ENCODE data around the gene HEBP1.
"Not testable (repeated sequence)": the region's sequence is repeated elsewhere in the genome, so short reads cannot be mapped to it uniquely, and the experiment has no call there.

Gene HEBP1, protein sequence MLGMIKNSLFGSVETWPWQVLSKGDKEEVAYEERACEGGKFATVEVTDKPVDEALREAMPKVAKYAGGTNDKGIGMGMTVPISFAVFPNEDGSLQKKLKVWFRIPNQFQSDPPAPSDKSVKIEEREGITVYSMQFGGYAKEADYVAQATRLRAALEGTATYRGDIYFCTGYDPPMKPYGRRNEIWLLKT

DNA sequence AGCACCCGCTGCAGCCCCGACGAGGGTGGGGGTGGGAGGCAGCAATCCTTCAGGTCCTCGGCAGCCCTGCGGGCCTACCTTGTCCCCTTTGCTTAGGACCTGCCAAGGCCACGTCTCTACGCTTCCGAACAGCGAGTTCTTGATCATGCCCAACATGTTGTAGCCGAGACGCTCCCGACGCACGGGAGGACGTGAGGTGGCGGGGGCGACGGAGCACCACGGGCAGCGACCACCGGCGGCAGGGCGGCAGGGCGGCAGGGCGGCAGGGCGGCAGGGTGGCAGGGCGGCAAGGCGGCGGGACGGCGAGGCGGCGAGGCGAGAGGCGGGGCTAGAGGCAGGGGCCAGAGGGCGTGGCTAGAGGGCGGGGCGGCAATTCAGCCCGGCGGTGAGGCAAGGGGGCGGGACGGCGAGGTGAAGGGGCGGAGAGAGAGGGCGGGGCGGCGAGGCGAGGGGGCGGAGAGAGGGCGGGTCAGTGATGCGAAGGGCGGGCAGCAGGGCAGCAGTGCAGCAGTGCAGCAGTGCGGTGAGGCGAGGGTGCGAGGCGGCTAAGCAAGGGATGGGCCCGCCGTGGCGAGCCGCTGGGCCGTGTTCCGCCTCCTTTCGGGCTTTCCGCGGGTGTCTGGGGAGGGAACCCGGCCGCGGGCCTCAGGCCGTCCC lies at the start of gene HEBP1:
HEBP1 (minus strand) TSS at position 307 of the 657 bp plus-strand sequence; CDS start at position 156, 151 bp downstream.
- DNase-seq = peak; percentile 95

GRCh38 chr12:13049816-13050215 lies 49.8 kb upstream of the HEBP1 start:
- DNase-seq = no peak

GRCh38 chr12:13046964-13047363 lies 46.9 kb upstream of the HEBP1 start:
- DNase-seq = no peak

- no peak for DNase-seq
Measured at GRCh38 chr12:13045816-13046215, 45.8 kb upstream of the HEBP1 start.

GRCh38 chr12:13044906-13045299 lies 44.8 kb upstream of the HEBP1 start:
- DNase-seq = no peak

- DNase-seq = peak; percentile 78
Measured at GRCh38 chr12:13044002-13044905, 44.2 kb upstream of the HEBP1 start, which contains the start of gene FAM234B. Gene FAM234B, plus strand, starts transcription at chr12:13044381. Its CDS starts 23 bp downstream, at chr12:13044404.

- DNase-seq = no peak
Measured at GRCh38 chr12:13042666-13043230, 42.7 kb upstream of the HEBP1 start.

- DNase-seq = no peak
Measured at GRCh38 chr12:13041224-13041623, 41.2 kb upstream of the HEBP1 start.

- DNase-seq = no peak
Measured at GRCh38 chr12:13039328-13039956, 39.4 kb upstream of the HEBP1 start.

DNA sequence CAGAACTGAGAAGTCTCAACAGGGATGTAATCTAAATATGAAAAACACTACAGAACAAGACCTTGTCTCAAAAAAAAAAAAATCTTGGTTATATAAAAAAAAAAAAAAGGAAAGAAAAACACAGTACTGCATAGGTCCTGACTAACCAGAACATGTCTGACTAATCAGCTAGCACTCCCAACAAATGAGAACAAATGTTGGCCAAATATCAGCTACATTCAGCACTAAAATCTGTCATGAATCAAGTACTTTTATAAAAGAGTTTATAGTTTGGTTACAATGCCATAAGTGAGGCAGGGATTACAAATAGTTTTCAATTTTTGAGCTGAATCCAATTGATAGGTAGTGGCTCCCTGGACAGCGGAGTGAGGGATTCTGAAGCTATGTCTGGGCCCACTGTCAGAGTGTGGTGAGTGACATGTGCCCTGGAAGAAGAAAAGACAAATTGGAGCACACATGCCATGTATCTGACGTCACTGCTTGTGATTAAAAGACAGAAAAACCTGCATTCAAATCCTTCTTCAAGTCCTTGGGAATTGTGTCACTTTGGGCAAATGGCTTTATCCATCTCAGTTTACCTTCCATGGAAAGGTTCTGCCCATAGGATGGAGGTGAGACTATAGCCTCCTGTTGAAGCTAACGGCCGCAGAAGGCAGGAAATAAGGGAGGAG lies 38.6 kb upstream of the HEBP1 start:
- no peak for DNase-seq

- no peak for DNase-seq
Measured at GRCh38 chr12:13036881-13037280, 36.8 kb upstream of the HEBP1 start.

GRCh38 chr12:13035335-13035734 lies 35.3 kb upstream of the HEBP1 start:
- not testable (repeated sequence) for DNase-seq

DNA sequence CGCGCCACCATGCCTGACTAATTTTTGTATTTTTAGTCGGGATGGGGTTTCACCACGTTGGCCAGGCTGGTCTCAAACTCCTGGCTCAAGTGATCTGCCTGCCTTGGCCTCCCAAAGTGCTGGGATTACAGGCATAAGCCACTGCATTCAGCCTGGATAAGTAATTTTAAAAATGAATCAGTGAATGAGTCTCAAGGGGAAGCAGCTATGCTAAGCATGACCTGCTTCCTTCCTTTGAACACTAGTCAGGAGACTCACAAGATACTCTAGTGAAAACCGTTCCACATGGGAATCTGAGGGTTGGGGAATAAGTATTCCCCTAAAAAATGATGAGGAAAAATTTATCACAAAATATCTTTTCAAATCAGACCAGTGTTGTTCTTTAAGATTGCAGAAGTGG lies 33.4 kb upstream of the HEBP1 start:
- DNase-seq = no peak

GRCh38 chr12:13032164-13032563 lies 32.1 kb upstream of the HEBP1 start:
- no peak for DNase-seq

- no peak for DNase-seq
Measured at GRCh38 chr12:13030541-13031291, 30.7 kb upstream of the HEBP1 start.

DNA sequence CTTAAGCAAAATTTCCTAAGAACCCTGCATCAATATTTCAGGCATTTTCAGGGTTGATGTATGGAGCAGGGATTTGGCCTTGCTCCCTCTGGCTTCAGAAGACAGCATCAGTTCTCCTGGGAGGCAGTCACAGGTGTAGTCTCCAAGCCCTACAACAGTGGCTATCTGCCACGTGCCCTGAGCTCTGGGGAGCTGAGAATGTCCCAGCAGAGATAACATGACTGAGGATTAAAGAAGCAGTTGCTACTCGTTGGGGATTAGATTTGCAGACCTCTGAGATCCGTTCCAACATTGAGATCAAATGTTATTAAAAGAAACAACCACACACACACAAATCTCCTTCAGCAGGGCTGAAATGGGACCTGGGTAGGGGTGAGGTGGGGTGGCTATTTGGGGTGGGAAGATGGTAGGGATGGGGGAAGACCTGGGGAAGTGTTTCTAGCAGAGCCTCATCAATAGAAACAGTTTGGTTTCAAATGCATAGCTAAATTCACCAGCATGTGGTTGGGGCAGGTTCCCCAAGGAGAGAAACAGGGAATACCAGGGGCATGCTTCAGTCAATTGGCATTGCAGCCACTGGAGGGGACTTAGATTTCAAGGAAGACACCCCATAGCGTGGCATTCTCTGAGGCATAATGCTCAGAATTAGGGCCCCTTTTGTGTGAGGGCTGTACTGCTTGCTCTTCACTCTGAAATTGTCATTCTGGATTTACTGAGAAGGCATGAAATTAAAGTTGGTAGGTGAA lies 28.9 kb upstream of the HEBP1 start:
- no peak for DNase-seq

DNA sequence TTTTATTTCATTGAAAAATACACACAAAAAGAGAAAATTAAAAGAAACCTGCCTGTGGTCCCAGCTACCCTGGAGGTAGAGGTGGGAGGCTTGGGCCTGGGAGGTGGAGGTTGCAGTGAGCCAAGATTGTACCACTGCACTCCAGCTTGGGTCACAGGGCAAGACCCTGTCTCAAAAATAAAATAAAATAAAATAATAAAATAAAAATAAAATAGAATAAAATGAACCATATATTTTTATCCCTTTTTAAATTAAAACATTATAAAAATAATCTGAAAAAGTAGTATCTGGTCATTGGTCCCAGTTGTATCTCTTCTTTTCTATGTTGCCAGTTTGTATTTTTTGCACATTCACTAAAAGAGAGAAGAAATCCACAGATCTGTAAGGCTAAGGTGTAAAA lies 27.4 kb upstream of the HEBP1 start:
- DNase-seq = no peak

DNA sequence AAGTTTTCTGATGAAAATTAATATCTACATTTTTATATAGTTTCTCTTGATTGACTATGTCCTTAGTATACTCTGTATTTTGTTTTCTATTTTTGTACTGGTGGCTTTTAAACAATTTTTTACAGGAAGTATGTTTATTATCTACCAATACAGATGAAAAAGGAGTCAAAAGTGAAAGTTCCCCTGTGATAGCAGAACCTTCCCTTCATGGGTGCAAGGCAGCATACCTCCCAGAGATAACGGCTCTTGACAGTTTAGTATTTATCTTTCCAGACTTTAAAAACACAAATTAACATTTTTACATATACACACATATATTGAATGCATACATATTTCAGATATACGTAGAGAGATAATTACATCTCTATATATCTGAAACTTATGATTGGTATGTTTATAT lies 27.0 kb upstream of the HEBP1 start:
- no peak for DNase-seq

GRCh38 chr12:13026286-13026685 lies 26.2 kb upstream of the HEBP1 start:
- no peak for DNase-seq

DNA sequence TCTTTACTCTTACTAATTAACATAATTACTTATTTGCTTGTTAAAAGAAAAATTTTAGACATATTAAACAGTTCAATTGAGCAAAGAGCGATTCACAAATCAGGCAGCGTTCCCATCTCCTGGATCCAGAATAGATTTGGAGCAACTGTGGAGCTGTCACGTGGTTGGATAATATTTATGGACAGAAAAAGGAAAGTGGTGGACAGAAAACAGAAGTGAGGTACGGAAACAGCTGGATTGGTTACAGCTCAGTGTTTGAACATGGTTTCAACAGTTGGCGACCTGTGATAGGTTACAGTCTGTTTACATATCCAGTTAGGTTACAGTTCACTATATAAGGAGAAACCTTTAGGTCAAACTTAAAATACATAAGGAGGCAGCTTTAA lies 24.5 kb upstream of the HEBP1 start:
- no peak for DNase-seq

All from activated naive CD4-positive, alpha-beta T cell treated with anti-CD3 and anti-CD28 coated beads, Interleukin-2, amount 50 U/mL, for 16 hours (primary cell).